ENCODE measurements around the gene ARIH2. TPM values are rescaled to one million over a fixed set of nuclear protein-coding genes. Genes with fewer than 3 reads are reported as not detected.

ARIH2 gene
- total and polyA plus RNA-seq, 2 of the 8 experiments (the other 6 are each of a cell fraction or from before 2014, with no cell fraction given), result 72.9 to 136 TPM

- H3K23me2 ChIP-seq (ENCODE audit: low read depth, low read length), result no peaks in the 10 kb centered on the region
- no peaks in the 10 kb centered on the region; a peak in 1 of 8 replicates for H3K36me3 ChIP-seq (ENCODE audit: control insufficient read depth in 2 of 4, insufficient read depth in 4 of 4, low read length in 3 of 4)
- H2AFZ ChIP-seq (ENCODE audit: low read length), result no peak overlapping the region
- no peak overlapping the region for H4K8ac ChIP-seq (ENCODE audit: extremely low read depth, insufficient read depth, low read length)
- no peak overlapping the region for H2BK12ac ChIP-seq (ENCODE audit: low read depth, low read length)
- no peak overlapping the region for H2BK120ac ChIP-seq (replicated peaks; ENCODE audit: low read depth, low read length)
- no peaks in the 10 kb centered on the region for H3K9me3 ChIP-seq (ENCODE audit: insufficient read depth in 2 of 2, low read depth in 1 of 2, low read length in 1 of 2)
- H3K4me2 ChIP-seq (ENCODE audit: insufficient read depth in 1 of 2, low read depth in 2 of 2, low read length in 2 of 2), result no peak overlapping the region
- H4K91ac ChIP-seq (replicated peaks; ENCODE audit: insufficient read length, low read length), result no peak overlapping the region
- H3K27me3 ChIP-seq (replicated peaks in 1 of 4; ENCODE audit: control insufficient read depth in 3 of 4, extremely low read depth in 1 of 4, insufficient read depth in 3 of 4, low read length in 3 of 4), result no peaks in the 10 kb centered on the region
- no peak for FAIRE-seq
- H3K79me1 ChIP-seq (ENCODE audit: low read depth, low read length), result peaks cover 3% of the 10 kb centered on the region; the same call in 1 of the 2 replicates
- H2BK5ac ChIP-seq (ENCODE audit: low read depth, low read length), result peak overlapping the region; percentile 13; the same call in 1 of the 2 replicates
- no peak overlapping the region; the same call in 1 of the 2 replicates for H2BK15ac ChIP-seq (ENCODE audit: low read length)
- no peak overlapping the region for H3K4ac ChIP-seq (replicated peaks; ENCODE audit: insufficient read length, low read depth, low read length)
- ChIA-PET POLR2A (ENCODE audit: partially characterized antibody) (interaction anchor here (33.9 to 38.8 kb wide), 2 partner anchors 1 to 12 kb away, joined by 1518 read pairs; partner anchors contain the start of genes DALRD3, IMPDH2, NDUFAF3 and P4HTM), CTCF (ENCODE audit: partially characterized antibody) (interaction anchor here (5.1 to 7.3 kb wide), 2 partner anchors 12 to 14 kb away, joined by 42 read pairs; partner anchors contain the start of gene P4HTM)
- no peak overlapping the region for H2BK20ac ChIP-seq (ENCODE audit: low read length)
- no peaks in the 10 kb centered on the region; a peak in 1 of 4 replicates for H3K79me2 ChIP-seq (ENCODE audit: control insufficient read depth in 1 of 2, insufficient read depth in 2 of 2, low read length in 2 of 2)
- no peak overlapping the region; the same call in 1 of the 2 replicates for H3K18ac ChIP-seq (ENCODE audit: extremely low read depth, low read length)
- WGBS, 2 experiments (ENCODE audit: extremely low coverage in 1 of 2, insufficient coverage in 1 of 2, insufficient read length in 1 of 2, insufficient replicate concordance in 2 of 2, low coverage in 1 of 2, low lambda C conversion rate in 2 of 2, missing lambda C conversion rate in 1 of 2), result 87% methylated on average over 6 of the region's 6 CpGs; no CpG with 5 or more reads in 1 of the 2 experiments
- no peak overlapping the region for H3K23ac ChIP-seq (ENCODE audit: insufficient read length)
- no peak overlapping the region for H3K4me3 ChIP-seq (ENCODE audit: extremely low read depth in 1 of 4, insufficient read depth in 2 of 4, low read depth in 3 of 4, low read length in 4 of 4)
- DNase-seq (ENCODE audit: low read depth in 1 of 2, low spot score in 2 of 2), result no peak
- H2AK5ac ChIP-seq (ENCODE audit: low read depth, low read length), result no peak overlapping the region
- no peak overlapping the region for H3K27ac ChIP-seq (ENCODE audit: low read depth, low read length)
- peaks cover 0 to 4% of the 10 kb centered on the region in 2 experiments for H4K20me1 ChIP-seq (replicated peaks in 1 of 2; ENCODE audit: control insufficient read depth in 1 of 2, insufficient read depth in 2 of 2, low read length in 2 of 2)
- H3K9ac ChIP-seq (replicated peaks in 1 of 4; ENCODE audit: extremely low read depth in 1 of 4, low read depth in 3 of 4, low read length in 3 of 4), result no peak overlapping the region
- H3K56ac ChIP-seq (replicated peaks; ENCODE audit: insufficient read length, low read depth, low read length), result no peak overlapping the region
- peaks cover 0 to 17% (median 7%) of the 10 kb centered on the region in 4 experiments; a peak in 5 of 7 replicates for H3K4me1 ChIP-seq (replicated peaks in 1 of 4; ENCODE audit: control insufficient read depth in 3 of 4, insufficient read depth in 4 of 4, low read length in 3 of 4)
- H4K5ac ChIP-seq (ENCODE audit: insufficient read length, low read depth, low read length), result no peak overlapping the region
- TF ChIP-seq CTCF (IDR thresholded peaks at IDR 0.05; ENCODE audit: control extremely low read depth in 1 of 3, insufficient read depth in 1 of 3, low read depth in 1 of 3, low read length in 3 of 3) (peak in 1 of 3 experiments; percentile 16; a peak in 1 of 4 replicates), HDAC2 (IDR thresholded peaks at IDR 0.05; ENCODE audit: borderline replicate concordance in 1 of 2, low read depth in 2 of 2, low read length in 2 of 2) (no peak)
- H3K14ac ChIP-seq (ENCODE audit: insufficient read length), result no peak overlapping the region
These were observed 82.5 kb downstream of the ARIH2 start for GRCh38 chr3:49001155-49001554.

Data from H1 (cell line).